ENCODE results near the gene TP53I3.

DNA sequence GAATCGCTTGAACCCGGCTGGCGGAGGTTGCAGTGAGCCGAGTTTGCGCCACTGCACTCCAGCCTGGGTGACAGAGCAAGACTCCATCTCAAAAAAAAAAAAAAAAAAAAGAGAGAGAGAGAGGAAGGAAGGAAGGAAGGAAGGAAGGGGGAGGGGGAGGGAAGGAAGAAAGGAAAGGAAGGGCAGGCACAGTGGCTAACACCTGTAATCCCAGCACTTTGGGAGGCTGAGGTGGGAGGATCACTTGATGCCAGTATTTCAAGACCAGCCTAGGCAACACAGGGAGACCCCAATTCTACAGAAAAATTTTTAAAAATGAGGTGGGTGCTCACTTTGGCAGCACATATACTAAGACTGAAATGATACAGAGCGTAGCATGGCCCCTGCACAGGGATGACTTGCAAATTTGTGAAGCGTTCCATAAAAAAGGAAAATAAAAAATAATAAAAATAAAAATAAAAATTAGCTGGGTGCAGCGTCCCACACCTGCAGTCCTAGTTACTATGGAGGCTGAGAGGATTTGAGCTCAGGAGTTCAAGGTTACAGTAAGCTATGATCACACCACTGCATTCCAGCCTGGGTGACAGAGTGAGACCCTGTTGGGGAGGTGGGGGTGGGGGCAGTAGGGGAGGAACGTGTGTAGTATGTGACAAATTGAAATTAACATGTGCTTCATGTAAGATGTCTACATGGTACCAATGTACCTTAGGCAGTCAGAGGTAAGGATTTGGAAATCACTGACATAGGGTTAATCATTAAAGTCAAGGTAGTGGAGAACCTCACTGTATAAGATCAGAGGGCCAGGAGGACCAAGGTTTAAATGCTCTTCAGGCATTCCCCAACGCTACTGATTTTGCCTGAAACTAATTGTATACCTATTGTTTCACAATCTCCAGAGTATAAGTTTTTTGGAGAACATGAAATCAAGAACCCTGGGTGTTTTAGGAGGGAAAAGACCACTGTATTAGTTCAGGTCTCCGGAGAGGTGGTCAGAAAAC lies 38.8 kb downstream of the TP53I3 start:
- TF ChIP-seq CTCF (IDR thresholded peaks at IDR 0.05 in 2 of 3, conservative IDR thresholded peaks at IDR 0.05 in 1 of 3; ENCODE audit: borderline replicate concordance in 1 of 3, insufficient read depth in 1 of 3, low read depth in 2 of 3, low read length in 2 of 3) (no peak), SIN3A (IDR thresholded peaks at IDR 0.05; ENCODE audit: low read depth) (no peak)
